BLaER1 treated with 17β-estradiol and CSF1 and Interleukin-3, amounts not matched to agents 10 nM and 100 nM (cell line): Measurements from ENCODE around the gene NLGN1.

Experiments used
- H3K27ac ChIP-seq, 11 experiments: shearing (Covaris generic); formaldehyde crosslinking; 2 replicates each; pipeline ENCODE4 v1.8.1; 2022
- H3K27me3 ChIP-seq, 11 experiments: shearing (Covaris generic); formaldehyde crosslinking; 2 replicates each; pipeline ENCODE4 v1.8.1; 2022
- H3K36me3 ChIP-seq, 11 experiments: shearing (Covaris generic); formaldehyde crosslinking; 2 replicates each; pipeline ENCODE4 v1.8.1; 2022
- H3K4me1 ChIP-seq, 10 experiments: shearing (Covaris generic); formaldehyde crosslinking; 2 replicates each; pipeline ENCODE4 v1.8.1; 2022
- H3K4me2 ChIP-seq, 11 experiments: shearing (Covaris generic); formaldehyde crosslinking; 2 replicates each; pipeline ENCODE4 v1.8.1; 2022
- H3K4me3 ChIP-seq, 10 experiments: shearing (Covaris generic); formaldehyde crosslinking; 2 replicates each; pipeline ENCODE4 v1.8.1; 2022
- H3K9ac ChIP-seq, 11 experiments: shearing (Covaris generic); formaldehyde crosslinking; 2 replicates each; pipeline ENCODE4 v1.8.1; 2022
- H3K9me3 ChIP-seq, 11 experiments: shearing (Covaris generic); formaldehyde crosslinking; replicated peaks in 1 of 11; 2 replicates each; pipeline ENCODE4 v1.8.1; 2022
- H4K20me1 ChIP-seq, 11 experiments: shearing (Covaris generic); formaldehyde crosslinking; 2 replicates each; pipeline ENCODE4 v1.8.1; 2022
- Cebpa-rat ChIP-seq, 11 experiments: shearing (Covaris generic); IDR thresholded peaks; 2 replicates each; pipeline ENCODE4 v1.8.1; 2022

The NLGN1 gene

GRCh38 chr3:173800154-173800553 is 402.6 kb downstream of the NLGN1 start:
- no peak for TF ChIP-seq Cebpa-rat (IDR thresholded peaks at IDR 0.05)

GRCh38 chr3:173814809-173815208 is 417.3 kb downstream of the NLGN1 start:
- no peak for TF ChIP-seq Cebpa-rat (IDR thresholded peaks at IDR 0.05)
- Histone ChIP-seq H4K20me1 (no peaks in the 10 kb centered on the region), H3K9ac (no peak overlapping the region), H3K4me1 (peaks cover 0 to 10% (median 5%) of the 10 kb centered on the region in 10 experiments; a peak in 11 of 20 replicates), H3K27ac (no peak overlapping the region), H3K4me3 (no peak overlapping the region), H3K36me3 (no peaks in the 10 kb centered on the region), H3K4me2 (no peak overlapping the region), H3K27me3 (no peaks in the 10 kb centered on the region), H3K9me3 (no peaks in the 10 kb centered on the region)

More at GRCh38 chr3:173800154-173800553, 402.6 kb downstream of the NLGN1 start:
- no peak overlapping the region for H3K4me3 ChIP-seq
- H3K4me1 ChIP-seq, result no peaks in the 10 kb centered on the region
- H3K27ac ChIP-seq, result no peak overlapping the region
- no peaks in the 10 kb centered on the region for H3K27me3 ChIP-seq
- H3K9ac ChIP-seq, result no peak overlapping the region
- H3K4me2 ChIP-seq, result no peak overlapping the region
- no peaks in the 10 kb centered on the region for H4K20me1 ChIP-seq
- H3K9me3 ChIP-seq, result no peaks in the 10 kb centered on the region
- H3K36me3 ChIP-seq, result no peaks in the 10 kb centered on the region

- Histone ChIP-seq H4K20me1 (no peaks in the 10 kb centered on the region), H3K4me2 (no peak overlapping the region), H3K36me3 (no peaks in the 10 kb centered on the region), H3K9me3 (no peaks in the 10 kb centered on the region), H3K4me1 (peaks cover 0 to 10% (median 5%) of the 10 kb centered on the region in 10 experiments; a peak in 11 of 20 replicates), H3K4me3 (no peak overlapping the region), H3K27ac (no peak overlapping the region), H3K9ac (no peak overlapping the region), H3K27me3 (no peaks in the 10 kb centered on the region)
- TF ChIP-seq Cebpa-rat (IDR thresholded peaks at IDR 0.05), result no peak
Measured at GRCh38 chr3:173819368-173819767, 421.8 kb downstream of the NLGN1 start.

GRCh38 chr3:173823911-173824460 is 426.4 kb downstream of the NLGN1 start:
- Histone ChIP-seq H3K4me2 (no peak overlapping the region), H3K27me3 (no peaks in the 10 kb centered on the region)
- no peak for TF ChIP-seq Cebpa-rat (IDR thresholded peaks at IDR 0.05)

GRCh38 chr3:173825730-173826129 is 428.2 kb downstream of the NLGN1 start:
- H3K27ac ChIP-seq, result no peak overlapping the region
- H3K36me3 ChIP-seq, result no peaks in the 10 kb centered on the region
- H3K27me3 ChIP-seq, result no peaks in the 10 kb centered on the region
- H3K4me2 ChIP-seq, result no peak overlapping the region
- no peaks in the 10 kb centered on the region for H4K20me1 ChIP-seq
- H3K4me1 ChIP-seq, result no peaks in the 10 kb centered on the region
- TF ChIP-seq Cebpa-rat (IDR thresholded peaks at IDR 0.05), result no peak
- H3K9me3 ChIP-seq, result no peaks in the 10 kb centered on the region
- no peak overlapping the region for H3K9ac ChIP-seq
- H3K4me3 ChIP-seq, result no peak overlapping the region

More at GRCh38 chr3:173823911-173824460, 426.4 kb downstream of the NLGN1 start:
- H3K4me1 ChIP-seq, result no peaks in the 10 kb centered on the region
- H3K9ac ChIP-seq, result no peak overlapping the region
- H3K27ac ChIP-seq, result no peak overlapping the region
- H4K20me1 ChIP-seq, result no peaks in the 10 kb centered on the region
- H3K9me3 ChIP-seq, result no peaks in the 10 kb centered on the region
- no peaks in the 10 kb centered on the region for H3K36me3 ChIP-seq
- no peak overlapping the region for H3K4me3 ChIP-seq

GRCh38 chr3:173826416-173826815 is 428.9 kb downstream of the NLGN1 start:
- TF ChIP-seq Cebpa-rat (IDR thresholded peaks at IDR 0.05), result no peak
- H3K4me3 ChIP-seq, result no peak overlapping the region
- H3K9me3 ChIP-seq, result no peaks in the 10 kb centered on the region
- no peaks in the 10 kb centered on the region for H3K4me1 ChIP-seq
- no peak overlapping the region for H3K27ac ChIP-seq
- no peaks in the 10 kb centered on the region for H4K20me1 ChIP-seq
- no peaks in the 10 kb centered on the region for H3K36me3 ChIP-seq
- H3K4me2 ChIP-seq, result no peak overlapping the region
- no peaks in the 10 kb centered on the region for H3K27me3 ChIP-seq
- no peak overlapping the region for H3K9ac ChIP-seq

- Histone ChIP-seq H3K36me3 (no peaks in the 10 kb centered on the region), H4K20me1 (no peaks in the 10 kb centered on the region), H3K27me3 (no peaks in the 10 kb centered on the region), H3K4me1 (no peaks in the 10 kb centered on the region), H3K9me3 (no peaks in the 10 kb centered on the region), H3K4me3 (no peak overlapping the region), H3K4me2 (no peak overlapping the region), H3K27ac (no peak overlapping the region), H3K9ac (no peak overlapping the region)
- no peak for TF ChIP-seq Cebpa-rat (IDR thresholded peaks at IDR 0.05)
Measured at GRCh38 chr3:173826901-173827609, 429.5 kb downstream of the NLGN1 start.

GRCh38 chr3:173838644-173839043 is 441.1 kb downstream of the NLGN1 start:
- Histone ChIP-seq H3K27me3 (no peaks in the 10 kb centered on the region), H3K9me3 (no peaks in the 10 kb centered on the region), H3K4me2 (no peak overlapping the region), H3K36me3 (no peaks in the 10 kb centered on the region), H3K4me1 (0 out of 20 replicates have a peak, but pooled peaks cover 0 to 5% (median 0%) of the 10 kb centered on the region in 10 experiments), H4K20me1 (no peaks in the 10 kb centered on the region), H3K9ac (no peak overlapping the region), H3K4me3 (no peak overlapping the region), H3K27ac (no peak overlapping the region)
- no peak for TF ChIP-seq Cebpa-rat (IDR thresholded peaks at IDR 0.05)

GRCh38 chr3:173839859-173840258 is 442.3 kb downstream of the NLGN1 start:
- Histone ChIP-seq H4K20me1 (no peaks in the 10 kb centered on the region), H3K4me2 (no peak overlapping the region), H3K36me3 (no peaks in the 10 kb centered on the region), H3K9me3 (no peaks in the 10 kb centered on the region), H3K27me3 (no peaks in the 10 kb centered on the region), H3K9ac (no peak overlapping the region), H3K4me3 (no peak overlapping the region), H3K27ac (no peak overlapping the region), H3K4me1 (0 out of 20 replicates have a peak, but pooled peaks cover 0 to 7% (median 0%) of the 10 kb centered on the region in 10 experiments)
- no peak for TF ChIP-seq Cebpa-rat (IDR thresholded peaks at IDR 0.05)

- no peaks in the 10 kb centered on the region for H4K20me1 ChIP-seq
- no peak for TF ChIP-seq Cebpa-rat (IDR thresholded peaks at IDR 0.05)
- no peak overlapping the region for H3K27ac ChIP-seq
- H3K4me1 ChIP-seq, result 0 out of 20 replicates have a peak, but pooled peaks cover 0 to 7% (median 0%) of the 10 kb centered on the region in 10 experiments
- no peaks in the 10 kb centered on the region for H3K27me3 ChIP-seq
- no peak overlapping the region for H3K4me2 ChIP-seq
- H3K9me3 ChIP-seq, result no peaks in the 10 kb centered on the region
- H3K36me3 ChIP-seq, result no peaks in the 10 kb centered on the region
- H3K4me3 ChIP-seq, result no peak overlapping the region
- H3K9ac ChIP-seq, result no peak overlapping the region
Measured at GRCh38 chr3:173841334-173841733, 443.8 kb downstream of the NLGN1 start.
